HG02938 (cell line): ENCODE measurements around the gene RALGAPA2.

Experiments used
- ATAC-seq: cut with Tn5 transposase; IDR thresholded peaks from one replicate; pipeline ENCODE4 v1.9.1; 2021; ENCODE audit warnings: mild to moderate bottlenecking, moderate library complexity; ENCODE audit not compliant: unreplicated experiment

Gene RALGAPA2

GRCh38 chr20:20685635-20686034 lies 26.8 kb downstream of the RALGAPA2 start:
- ATAC-seq: no peak

- no peak for ATAC-seq
Measured at GRCh38 chr20:20683481-20684321, 28.7 kb downstream of the RALGAPA2 start.

DNA sequence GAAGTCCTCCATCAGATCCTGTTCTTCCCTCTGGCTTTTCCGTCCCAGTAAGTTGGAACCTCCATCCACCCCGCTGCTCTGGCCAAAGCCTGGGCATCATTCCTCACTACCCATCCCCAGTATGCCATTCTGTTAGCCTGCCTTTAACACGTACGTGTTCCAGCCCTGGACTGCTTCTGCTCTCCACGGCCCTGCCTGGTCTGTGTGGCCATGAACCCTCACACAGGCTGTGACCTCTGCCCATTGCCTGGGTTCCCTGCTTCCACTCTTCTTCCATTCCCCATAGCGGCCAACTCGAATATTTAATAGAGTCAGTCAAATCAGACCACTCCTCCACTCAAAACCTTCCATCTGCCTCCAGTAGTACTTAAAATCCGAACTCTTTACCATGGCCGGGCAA lies 29.4 kb downstream of the RALGAPA2 start:
- no peak for ATAC-seq

DNA sequence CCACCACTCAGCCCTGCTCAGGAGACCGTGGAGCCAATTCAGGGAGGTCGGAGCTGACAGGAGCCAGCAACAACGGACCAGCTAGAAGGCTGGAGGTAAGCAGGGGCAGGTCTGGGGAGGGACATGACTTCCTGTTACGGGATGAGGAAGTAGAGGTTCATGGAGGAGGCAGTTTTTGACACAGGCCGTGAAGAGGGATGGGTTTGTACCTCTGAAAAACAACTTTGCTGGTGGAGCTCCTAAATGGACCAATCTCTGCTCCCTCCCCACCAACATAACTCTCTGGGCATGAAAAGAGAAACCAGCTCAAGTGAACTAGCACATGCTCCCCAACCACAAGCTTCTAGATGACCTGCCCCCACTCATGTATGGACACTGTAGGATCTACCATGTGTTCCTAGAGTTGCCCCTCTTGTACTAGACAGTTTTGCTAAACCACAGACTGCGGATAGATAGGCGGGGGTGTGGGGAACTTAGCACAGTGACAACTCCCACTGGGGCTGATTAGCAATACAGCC lies 31.4 kb downstream of the RALGAPA2 start:
- ATAC-seq: no peak

GRCh38 chr20:20679316-20679715 lies 33.1 kb downstream of the RALGAPA2 start:
- ATAC-seq: no peak

GRCh38 chr20:20677186-20677585 lies 35.3 kb downstream of the RALGAPA2 start:
- no peak for ATAC-seq

- peak; percentile 95 for ATAC-seq
Measured at GRCh38 chr20:20668639-20669038, 43.8 kb downstream of the RALGAPA2 start.

- no peak for ATAC-seq
Measured at GRCh38 chr20:20666359-20666758, 46.1 kb downstream of the RALGAPA2 start.

GRCh38 chr20:20665606-20666332 lies 46.7 kb downstream of the RALGAPA2 start:
- ATAC-seq: no peak

- ATAC-seq: peak; percentile 70
Measured at GRCh38 chr20:20664795-20665589, 47.5 kb downstream of the RALGAPA2 start.

DNA sequence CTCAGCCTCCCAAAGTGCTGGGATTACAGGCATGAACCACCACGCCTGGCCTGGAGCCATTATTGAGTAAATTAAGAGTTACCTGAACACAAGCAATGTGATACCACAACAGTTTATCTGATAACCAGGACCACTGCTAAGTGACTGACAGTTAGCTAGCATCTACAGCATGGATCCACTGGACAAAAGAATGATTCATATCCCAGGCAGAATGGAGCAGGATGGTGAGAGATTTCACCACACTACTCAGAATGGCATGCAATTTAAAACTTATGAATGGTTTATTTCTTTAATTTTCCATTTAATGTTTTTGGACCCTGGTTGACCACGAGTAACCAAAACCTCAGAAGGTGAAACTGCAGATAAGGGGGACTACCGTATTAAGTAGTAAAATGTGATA lies 48.6 kb downstream of the RALGAPA2 start:
- ATAC-seq: no peak

DNA sequence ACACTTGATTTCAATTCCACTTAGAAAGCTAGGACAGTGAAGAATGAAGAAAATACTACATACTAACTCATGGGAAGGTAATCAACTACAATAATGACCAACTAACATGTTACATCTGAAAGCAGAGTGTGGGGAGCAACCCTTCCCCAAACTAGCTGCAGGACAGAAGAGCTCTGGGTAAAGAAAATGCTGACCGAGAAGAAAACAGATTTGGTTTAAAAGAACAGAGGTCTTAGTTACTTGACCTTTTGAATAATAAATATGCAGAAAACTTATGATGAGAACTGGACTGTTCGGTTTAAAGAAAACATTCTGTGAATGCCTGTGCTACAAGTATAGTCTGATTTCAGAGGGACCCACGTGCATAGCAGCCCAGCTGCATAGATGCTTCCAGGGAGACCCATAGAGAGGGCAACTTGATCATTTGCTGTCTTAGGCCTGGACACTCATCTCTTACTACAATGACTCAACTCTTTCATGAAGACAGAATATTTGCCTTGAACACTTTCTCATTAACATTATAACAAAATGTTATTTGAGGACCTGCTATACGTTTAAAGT lies 53.5 kb downstream of the RALGAPA2 start:
- no peak for ATAC-seq

DNA sequence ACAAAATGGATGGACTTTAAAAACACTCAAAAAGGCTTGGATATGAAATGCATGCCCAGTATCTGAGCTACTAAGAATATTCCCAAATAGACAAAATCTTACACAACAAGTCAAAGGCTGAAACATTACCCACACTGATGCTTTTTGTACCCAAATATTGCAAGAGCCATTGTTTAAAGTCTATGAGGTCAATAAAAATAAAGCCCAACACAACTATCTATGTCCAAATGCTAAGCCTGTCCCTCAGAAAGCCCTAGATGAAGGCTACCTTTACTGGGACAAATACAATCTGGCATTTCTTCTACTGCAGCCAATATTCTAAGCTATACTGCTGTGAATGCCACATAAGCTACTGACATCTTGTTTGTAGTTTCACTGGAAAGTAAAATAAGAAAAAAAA lies 54.3 kb downstream of the RALGAPA2 start:
- no peak for ATAC-seq

- ATAC-seq: no peak
Measured at GRCh38 chr20:20657092-20657491, 55.4 kb downstream of the RALGAPA2 start.

- ATAC-seq: no peak
Measured at GRCh38 chr20:20655883-20656282, 56.6 kb downstream of the RALGAPA2 start.

GRCh38 chr20:20649945-20650344 lies 62.5 kb downstream of the RALGAPA2 start:
- ATAC-seq: no peak

GRCh38 chr20:20643927-20644326 lies 68.5 kb downstream of the RALGAPA2 start:
- ATAC-seq: no peak

GRCh38 chr20:20641783-20642182 lies 70.7 kb downstream of the RALGAPA2 start:
- ATAC-seq: no peak

- no peak for ATAC-seq
Measured at GRCh38 chr20:20638878-20639277, 73.6 kb downstream of the RALGAPA2 start.

- no peak for ATAC-seq
Measured at GRCh38 chr20:20637998-20638725, 74.3 kb downstream of the RALGAPA2 start.
